GM21825 (cell line): ENCODE measurements around the gene OR6F1.
A peak's percentile ranks its signal among the peaks of the same experiment; 100 is the strongest.
"Not testable (repeated sequence)": the region's sequence is repeated elsewhere in the genome, so short reads cannot be mapped to it uniquely, and the experiment has no call there.

Experiments
- ATAC-seq: cut with Tn5 transposase; IDR thresholded peaks from one replicate; pipeline ENCODE4 v1.9.1; 2021; ENCODE audit warnings: mild to moderate bottlenecking, moderate library complexity; ENCODE audit not compliant: unreplicated experiment

OR6F1 gene

DNA sequence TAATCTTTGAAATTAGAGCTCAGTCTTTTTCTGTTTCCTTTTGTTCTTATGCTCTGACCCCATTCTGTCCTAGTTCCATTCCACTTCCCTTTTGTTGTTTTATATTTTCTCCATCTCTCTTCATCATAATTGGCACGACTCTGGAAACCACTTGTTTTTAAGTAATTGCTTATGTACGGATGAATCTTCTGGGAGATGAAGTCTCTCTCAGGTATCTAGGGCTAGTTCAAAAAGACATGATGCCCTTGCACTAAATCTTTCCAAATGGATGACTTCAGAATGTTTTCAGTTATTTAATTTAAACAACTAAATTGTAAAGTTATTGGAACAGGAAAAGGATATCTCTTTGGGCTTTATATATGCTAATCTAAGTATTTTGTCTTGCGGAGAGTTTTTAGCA is at the start of gene OR6F1:
Gene OR6F1 (minus strand): TSS at position 101 of the 400 bp plus-strand sequence. CDS start 3,891 bp downstream, outside the sequence.
- no peak for ATAC-seq

DNA sequence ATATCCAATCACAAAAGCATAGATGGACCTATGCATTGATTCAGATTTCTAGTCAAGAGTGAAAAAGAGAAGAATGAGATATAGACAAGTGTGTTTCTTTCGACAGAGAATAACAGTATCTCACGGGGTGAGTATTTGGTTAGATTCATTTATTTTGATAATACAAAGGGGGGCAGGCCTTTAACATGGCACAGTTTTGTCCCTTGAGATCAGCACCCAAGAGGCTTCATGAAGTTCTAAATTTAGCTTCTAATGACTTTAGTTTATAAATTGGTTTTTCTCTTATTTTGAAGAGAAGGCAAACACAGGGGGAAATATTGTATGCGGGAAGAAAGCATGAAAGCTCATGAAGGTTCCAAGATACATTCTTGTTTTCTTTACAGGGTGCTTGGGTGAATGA is 44.0 kb upstream of the OR6F1 start, which contains the start of gene OR1C1:
Gene OR1C1 (minus strand): TSS at position 101 of the 400 bp plus-strand sequence. CDS start 2,150 bp downstream, outside the sequence.
- no peak for ATAC-seq

DNA sequence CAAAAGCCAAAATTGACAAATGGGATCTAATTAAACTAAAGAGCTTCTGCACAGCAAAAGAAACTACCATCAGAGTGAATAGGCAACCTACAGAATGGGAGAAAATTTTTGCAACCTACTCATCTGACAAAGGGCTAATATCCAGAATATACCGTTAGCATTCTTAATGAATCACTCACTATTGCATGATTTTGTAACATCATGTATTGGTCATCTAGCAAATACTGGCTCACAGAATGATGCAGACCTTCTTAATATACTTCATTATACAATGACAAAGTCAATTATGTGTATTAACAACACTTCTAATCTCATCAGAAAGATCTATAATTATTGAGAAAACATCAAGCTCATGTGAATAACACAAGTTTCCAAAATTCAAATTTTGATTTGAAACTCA is 37.9 kb upstream of the OR6F1 start:
- ATAC-seq: not testable (repeated sequence)

DNA sequence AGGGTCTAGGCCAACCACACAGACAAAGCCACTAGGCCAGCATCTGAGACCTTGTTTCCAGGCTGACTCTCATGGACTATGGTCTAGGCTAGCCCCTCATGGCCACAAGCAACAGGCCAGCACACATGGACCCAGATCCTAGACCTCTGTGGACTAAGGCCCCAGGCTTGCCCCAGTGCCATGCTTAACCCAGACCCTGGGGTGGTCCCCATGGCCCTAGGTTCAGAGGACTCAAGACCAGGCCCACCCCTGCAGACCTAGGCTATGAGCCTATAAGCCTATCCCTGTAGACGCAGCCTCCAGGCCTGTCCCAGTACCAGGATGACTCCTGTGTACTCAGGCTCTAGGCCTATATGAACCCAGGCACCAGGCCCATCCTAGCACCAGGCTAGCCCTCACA is 33.4 kb upstream of the OR6F1 start:
- no peak for ATAC-seq

DNA sequence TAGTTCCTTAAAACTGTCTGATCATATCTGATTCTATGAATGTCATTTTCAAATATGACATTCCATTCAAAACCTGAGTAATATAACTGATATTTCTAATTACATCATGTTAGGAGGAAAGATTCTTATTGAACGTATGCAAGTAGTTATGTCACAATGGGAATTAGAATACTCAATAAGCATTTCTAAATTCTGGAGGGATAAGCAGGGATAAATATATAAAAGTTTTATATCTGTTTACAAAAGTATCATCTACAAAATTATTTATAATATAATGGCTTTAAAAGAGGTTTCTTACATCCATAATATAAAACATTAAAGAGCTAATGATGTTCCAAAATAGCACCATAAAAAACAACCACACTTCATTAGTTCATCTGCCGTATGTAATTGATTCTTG is 31.6 kb upstream of the OR6F1 start, which contains the start of gene OR14A2:
Gene OR14A2 (minus strand): TSS at position 101 of the 400 bp plus-strand sequence.
- ATAC-seq: no peak

DNA sequence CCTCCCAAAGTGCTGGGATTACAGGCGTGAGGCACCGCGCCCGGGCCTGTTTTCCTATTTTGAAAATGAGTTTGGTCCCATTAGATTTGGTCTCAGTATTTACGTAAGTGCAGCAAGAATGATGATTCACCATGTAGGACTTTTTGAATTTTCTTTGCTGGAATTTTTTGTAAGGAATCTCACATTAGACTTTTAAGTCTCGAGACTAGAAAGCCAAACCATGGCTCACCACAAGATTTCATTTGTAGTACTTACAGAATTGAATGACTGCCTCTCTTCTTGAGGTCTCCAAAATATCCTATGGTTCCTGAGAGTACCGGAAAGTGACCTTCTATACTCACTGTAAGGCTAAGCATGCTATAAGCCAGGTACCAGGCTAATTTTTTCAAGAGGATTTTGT is 31.2 kb upstream of the OR6F1 start:
- ATAC-seq: no peak

DNA sequence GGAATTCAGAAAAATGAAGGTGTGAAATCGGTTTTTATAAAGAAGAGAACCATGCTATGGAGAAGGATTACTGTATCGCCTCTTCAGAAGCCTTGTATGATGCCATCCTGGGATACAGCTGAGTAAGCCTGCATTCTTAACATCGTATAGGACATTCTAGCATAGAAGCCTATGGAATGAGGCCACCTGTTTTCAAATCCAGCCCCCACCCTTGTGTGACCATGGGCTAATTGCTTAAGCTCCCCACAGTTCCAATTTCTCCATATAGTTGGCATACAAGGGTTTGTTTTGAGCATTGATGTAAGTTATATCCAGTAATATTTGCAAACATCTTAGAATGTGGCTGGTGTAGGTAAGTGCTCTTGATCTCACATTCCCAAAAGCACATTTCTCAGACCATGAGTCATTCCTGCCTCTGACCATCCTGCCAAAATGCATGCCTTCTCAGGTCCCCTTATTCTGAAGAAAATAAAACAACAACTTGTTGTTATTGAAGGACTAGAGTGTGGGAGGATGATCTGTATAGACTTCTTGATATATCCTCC is 30.0 kb upstream of the OR6F1 start:
- ATAC-seq: no peak

DNA sequence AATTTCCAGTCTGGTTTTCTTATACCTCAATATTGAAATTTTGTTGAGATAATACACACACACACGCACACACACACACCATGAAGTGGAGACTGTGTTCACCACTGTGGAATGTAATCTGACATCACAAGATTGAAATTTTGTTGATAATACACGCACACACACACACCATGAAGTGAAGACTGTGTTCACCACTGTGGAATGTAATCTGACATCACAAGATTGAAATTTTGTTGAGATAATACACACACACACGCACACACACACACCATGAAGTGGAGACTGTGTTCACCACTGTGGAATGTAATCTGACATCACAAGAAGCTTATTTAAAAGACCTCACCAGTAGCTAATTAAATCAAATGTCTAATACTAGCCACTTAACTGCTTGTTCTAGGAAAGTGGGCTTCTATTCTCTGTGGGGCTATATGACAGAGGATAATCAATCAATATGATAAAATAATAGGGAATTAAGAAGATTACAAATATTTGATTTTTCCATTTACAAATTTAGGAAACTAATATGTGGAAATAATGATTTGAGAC is 25.8 kb upstream of the OR6F1 start:
- not testable (repeated sequence) for ATAC-seq

DNA sequence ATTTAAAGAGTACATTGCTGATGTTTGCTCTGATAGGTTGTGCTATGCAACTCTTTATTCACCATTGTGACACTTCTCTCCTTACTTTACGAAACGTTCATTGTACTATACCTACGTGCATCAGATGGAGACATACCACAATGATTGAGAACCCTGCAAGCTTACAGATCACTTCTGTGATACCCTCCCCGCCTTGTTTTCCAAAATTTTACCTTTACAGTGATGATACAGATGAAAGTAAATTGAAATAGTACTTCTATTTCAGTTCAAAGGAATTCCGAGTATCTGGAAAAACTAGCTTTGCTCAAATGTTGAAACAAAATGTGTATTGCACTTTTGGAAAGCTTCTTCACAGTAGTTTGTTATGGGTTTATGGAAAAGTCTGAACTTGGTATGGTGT is 25.3 kb upstream of the OR6F1 start:
- ATAC-seq: no peak

DNA sequence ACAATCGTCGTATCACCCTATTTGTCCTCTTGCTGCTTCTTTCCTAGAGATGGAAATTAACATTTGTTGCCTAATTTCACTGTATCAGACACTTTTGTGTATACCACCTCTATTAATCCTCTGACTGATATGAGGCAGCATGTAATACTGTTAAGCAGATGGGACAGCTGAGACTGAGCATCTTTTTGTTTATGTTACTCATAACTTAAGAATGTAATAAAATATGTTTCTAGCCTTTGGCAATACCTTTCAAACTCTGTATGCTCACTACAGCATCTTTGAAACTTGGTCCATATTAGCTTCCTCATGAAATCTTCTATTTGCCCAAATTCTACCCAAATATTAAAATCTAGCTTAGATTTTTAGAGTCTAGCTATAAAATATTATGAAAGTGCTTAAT is 24.3 kb upstream of the OR6F1 start:
- ATAC-seq: no peak

DNA sequence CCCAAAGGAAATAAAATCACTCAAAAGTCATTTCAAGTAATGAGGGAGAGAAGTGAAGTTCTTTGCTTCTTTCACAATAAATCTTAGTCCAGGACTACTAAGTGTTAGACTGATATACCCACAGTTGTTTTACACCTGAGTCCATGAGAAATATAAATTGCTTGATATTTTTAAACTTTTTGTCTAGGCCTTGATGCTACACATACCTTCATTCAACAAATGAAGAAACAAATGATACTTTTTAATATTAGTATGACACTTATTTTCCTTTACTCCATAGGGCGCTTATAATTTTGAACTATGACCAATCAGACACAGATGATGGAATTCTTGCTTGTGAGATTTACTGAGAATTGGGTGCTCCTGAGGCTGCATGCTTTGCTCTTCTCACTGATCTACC is 21.9 kb upstream of the OR6F1 start, which contains the start of gene OR14K1:
Gene OR14K1 (plus strand): TSS at position 301 of the 400 bp plus-strand sequence. CDS start 0 bp downstream, at position 301.
- ATAC-seq: no peak

DNA sequence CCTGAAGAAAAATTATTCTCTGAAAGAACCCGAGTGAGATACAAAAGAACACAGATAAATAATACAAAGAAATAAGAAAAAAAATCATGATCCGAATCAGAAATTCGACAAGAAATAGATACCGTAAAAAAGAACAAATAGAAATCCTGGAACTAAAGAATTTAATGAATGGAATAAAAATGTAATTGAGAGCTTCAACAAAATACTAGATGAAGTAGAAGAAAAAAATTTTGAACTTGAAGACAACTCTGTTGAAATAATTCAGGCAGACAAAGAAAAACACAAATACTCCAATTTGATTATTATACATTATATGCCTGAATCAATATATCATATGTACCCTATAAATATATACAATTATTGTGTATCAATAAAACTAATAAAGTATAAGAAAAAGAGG is 4.8 kb upstream of the OR6F1 start:
- ATAC-seq: no peak

DNA sequence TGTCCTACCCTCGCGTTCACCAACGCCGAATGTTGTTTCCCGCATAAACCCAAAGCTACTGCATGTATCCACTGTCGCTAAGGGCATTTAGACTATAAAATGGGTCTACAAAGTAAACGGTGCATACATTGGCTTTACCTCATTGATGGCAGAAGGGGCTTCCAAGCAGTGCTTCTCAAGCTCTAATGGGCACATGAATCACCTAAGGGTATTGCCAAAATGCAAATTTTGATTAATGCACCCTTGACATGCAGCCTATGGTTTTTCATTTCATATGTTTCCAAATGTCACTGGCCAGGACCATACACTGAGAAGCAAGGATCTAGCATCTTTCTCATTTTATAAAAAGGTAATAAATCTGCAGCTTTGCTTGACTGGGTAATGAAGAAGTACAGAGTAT is 2.7 kb downstream of the OR6F1 start:
- ATAC-seq: no peak

DNA sequence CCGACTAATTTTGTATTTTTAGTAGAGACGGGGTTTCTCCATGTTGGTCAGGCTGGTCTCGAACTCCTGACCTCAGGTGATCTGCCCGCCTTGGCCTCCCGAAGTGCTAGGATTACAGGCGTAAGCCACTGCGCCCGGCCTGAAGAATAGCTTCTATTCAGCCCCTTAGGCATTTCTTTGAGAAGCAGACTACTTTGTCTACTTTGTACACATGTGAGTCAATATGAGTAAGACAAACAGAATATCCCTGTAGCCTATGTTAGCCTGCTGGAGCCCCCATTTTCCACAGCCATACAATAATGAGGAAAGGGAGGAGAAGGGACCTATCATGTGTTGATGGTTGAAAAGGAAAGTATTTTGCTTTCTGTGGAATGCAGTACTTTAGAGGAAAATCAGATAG is 5.8 kb downstream of the OR6F1 start:
- ATAC-seq: not testable (repeated sequence)

DNA sequence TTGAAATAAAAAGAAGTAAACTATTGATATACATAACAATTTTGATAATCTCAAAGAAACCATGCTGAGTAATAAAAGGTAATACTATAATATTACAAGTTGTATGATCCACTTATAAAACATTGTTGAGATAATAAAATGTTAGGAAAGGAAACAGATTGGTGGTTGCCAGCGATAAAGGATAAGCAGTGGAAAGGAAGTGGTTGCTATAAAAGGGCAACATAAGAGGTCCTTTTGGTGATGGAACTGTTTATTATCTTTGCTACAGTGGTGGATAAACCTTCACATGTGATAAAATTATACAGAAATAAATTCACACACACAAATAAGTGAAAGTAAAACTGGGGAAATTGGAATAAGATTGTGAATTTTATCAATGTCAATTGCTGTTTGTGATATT is 15.1 kb downstream of the OR6F1 start:
- ATAC-seq: no peak

DNA sequence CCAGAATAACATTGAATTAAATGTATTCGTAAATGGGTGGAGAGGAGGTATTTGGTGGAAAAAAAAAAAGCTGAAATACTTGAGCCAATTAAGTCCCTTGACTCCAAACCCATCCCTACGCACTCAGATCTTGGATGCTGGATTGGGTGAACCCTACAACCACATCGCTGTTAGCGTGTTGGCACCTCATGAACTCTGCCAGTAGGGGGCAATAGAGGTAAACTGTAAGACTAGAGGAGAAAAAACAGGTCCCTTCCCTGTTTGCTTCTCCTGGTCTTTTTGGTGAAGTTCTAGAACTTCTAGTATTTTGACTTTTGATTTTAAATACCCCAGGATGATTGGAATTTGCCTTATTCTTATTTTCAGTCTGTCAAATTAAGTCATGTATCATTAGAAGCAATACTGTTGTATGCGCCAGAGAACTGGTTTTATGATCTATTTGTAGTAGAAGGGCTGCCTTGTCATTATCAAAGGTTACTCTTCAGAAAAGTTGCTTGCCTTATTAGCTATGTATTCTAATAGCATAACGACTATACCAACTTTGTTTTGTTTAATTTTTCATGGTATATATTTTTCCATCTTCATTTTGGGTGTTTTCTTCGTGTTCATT is 35.1 kb downstream of the OR6F1 start:
- ATAC-seq: peak; percentile 81

DNA sequence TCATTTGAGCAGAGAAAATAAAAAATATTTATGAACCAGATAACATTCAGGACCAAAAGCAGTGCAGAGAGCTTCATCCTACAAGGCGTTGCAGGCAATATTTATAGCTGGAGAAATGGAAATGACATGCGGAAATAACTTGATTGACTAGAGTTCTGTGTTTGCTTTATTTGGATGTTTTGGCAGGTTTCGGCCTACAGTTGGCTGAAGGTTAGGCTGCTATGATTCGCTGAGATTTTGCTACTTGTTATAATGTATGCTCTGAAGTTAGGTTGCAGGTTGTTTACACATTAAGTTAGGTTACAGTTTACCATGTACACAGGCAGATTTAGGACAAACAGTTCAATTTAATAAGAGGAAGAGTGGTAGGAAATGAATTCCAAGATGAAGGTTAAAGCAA is 36.3 kb downstream of the OR6F1 start:
- no peak for ATAC-seq

DNA sequence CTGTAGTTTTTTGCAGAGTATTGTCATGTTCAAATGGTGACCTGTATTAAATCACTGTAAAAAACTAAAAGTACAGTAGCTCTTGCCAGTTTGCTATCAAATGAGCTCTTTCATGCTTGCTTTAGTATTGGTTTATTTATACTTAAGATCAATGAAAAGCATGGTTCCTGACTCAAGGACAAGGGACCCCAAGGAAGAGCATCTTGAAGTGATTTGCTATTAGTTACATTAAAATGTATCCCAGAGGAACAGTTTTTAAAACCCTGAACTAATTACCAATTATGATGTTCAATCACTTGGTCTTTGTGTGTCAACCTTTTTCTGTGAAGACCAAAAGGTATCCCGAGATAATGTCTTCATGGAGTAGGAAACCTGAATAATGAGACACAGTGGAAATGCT is 36.8 kb downstream of the OR6F1 start, which contains the start of gene OR13G1:
Gene OR13G1 (minus strand): TSS at position 101 of the 400 bp plus-strand sequence. CDS start 6,698 bp downstream, outside the sequence.
- no peak for ATAC-seq

DNA sequence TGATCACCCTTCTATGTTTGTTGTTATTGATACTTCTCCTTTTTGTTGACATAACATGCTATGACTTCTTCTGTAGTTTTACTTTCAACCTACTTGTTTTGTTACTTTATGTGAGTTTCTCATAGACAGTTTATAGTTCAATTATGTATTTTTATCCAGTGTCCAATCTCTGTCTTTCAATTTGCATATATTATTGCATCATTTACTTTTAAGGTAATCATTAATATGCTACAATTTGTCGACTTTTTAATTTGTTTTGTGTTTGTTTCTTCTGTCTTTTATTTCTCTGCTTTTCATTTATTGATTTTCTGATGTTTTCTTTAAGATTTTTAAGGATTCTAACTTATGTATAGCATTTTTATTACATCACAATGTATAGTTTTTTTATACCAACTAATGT is 47.2 kb downstream of the OR6F1 start:
- no peak for ATAC-seq
